Measurements from ENCODE around the gene NDUFA8.

The NDUFA8 gene

GRCh38 chr9:122125509-122126330, 33.9 kb downstream of the NDUFA8 start:
- H3K27ac Mint-ChIP-seq, result no peak overlapping the region
- H3K36me3 Mint-ChIP-seq (ENCODE audit: low read depth), result no peaks in the 10 kb centered on the region
- H3K27me3 Mint-ChIP-seq (ENCODE audit: low read depth), result peaks cover 75% of the 10 kb centered on the region
- H3K9me3 Mint-ChIP-seq, result no peaks in the 10 kb centered on the region
- peaks cover 12% of the 10 kb centered on the region for H3K4me1 Mint-ChIP-seq
- H3K4me3 Mint-ChIP-seq, result peak overlapping the region; percentile 50 to 68 (median 67)
- peak in 1 of 3 experiments; percentile 28 for TF ChIP-seq CTCF (IDR thresholded peaks at IDR 0.05; ENCODE audit: unreplicated experiment in 3 of 3)

- TF ChIP-seq CTCF (IDR thresholded peaks at IDR 0.05; ENCODE audit: unreplicated experiment in 3 of 3), result peak; percentile 94 to 95 (median 94)
- peak overlapping the region; percentile 44 to 68 (median 50) for H3K4me3 Mint-ChIP-seq
- no peaks in the 10 kb centered on the region for H3K9me3 Mint-ChIP-seq
- H3K27me3 Mint-ChIP-seq (ENCODE audit: low read depth), result peaks cover 69% of the 10 kb centered on the region
- H3K36me3 Mint-ChIP-seq (ENCODE audit: low read depth), result no peaks in the 10 kb centered on the region
- H3K27ac Mint-ChIP-seq, result no peak overlapping the region
- H3K4me1 Mint-ChIP-seq, result peaks cover 17% of the 10 kb centered on the region
Measured at GRCh38 chr9:122125158-122125508, 34.4 kb downstream of the NDUFA8 start.

GRCh38 chr9:122124528-122124927, 35.1 kb downstream of the NDUFA8 start:
- peaks cover 21% of the 10 kb centered on the region for H3K4me1 Mint-ChIP-seq
- TF ChIP-seq CTCF (IDR thresholded peaks at IDR 0.05; ENCODE audit: unreplicated experiment in 3 of 3), result no peak
- H3K27ac Mint-ChIP-seq, result no peak overlapping the region
- H3K27me3 Mint-ChIP-seq (ENCODE audit: low read depth), result peaks cover 63% of the 10 kb centered on the region
- no peak overlapping the region for H3K4me3 Mint-ChIP-seq
- H3K9me3 Mint-ChIP-seq, result no peaks in the 10 kb centered on the region
- H3K36me3 Mint-ChIP-seq (ENCODE audit: low read depth), result no peaks in the 10 kb centered on the region

GRCh38 chr9:122124048-122124447, 35.5 kb downstream of the NDUFA8 start:
- TF ChIP-seq CTCF (IDR thresholded peaks at IDR 0.05; ENCODE audit: unreplicated experiment in 3 of 3), result no peak
- Mint-ChIP-seq H3K36me3 (ENCODE audit: low read depth) (no peaks in the 10 kb centered on the region), H3K27me3 (ENCODE audit: low read depth) (peaks cover 58% of the 10 kb centered on the region), H3K4me1 (peaks cover 22% of the 10 kb centered on the region), H3K27ac (no peak overlapping the region), H3K9me3 (no peaks in the 10 kb centered on the region), H3K4me3 (peak overlapping the region in 1 of 3 experiments; percentile 4)

GRCh38 chr9:122122903-122123632, 36.5 kb downstream of the NDUFA8 start:
- no peak overlapping the region for H3K4me3 Mint-ChIP-seq
- no peaks in the 10 kb centered on the region for H3K36me3 Mint-ChIP-seq (ENCODE audit: low read depth)
- peaks cover 25% of the 10 kb centered on the region for H3K4me1 Mint-ChIP-seq
- H3K27me3 Mint-ChIP-seq (ENCODE audit: low read depth), result peaks cover 51% of the 10 kb centered on the region
- peak; percentile 96 to 97 (median 97) for TF ChIP-seq CTCF (IDR thresholded peaks at IDR 0.05; ENCODE audit: unreplicated experiment in 3 of 3)
- H3K9me3 Mint-ChIP-seq, result no peaks in the 10 kb centered on the region
- no peak overlapping the region for H3K27ac Mint-ChIP-seq

Measured in nephron (organoid).